HepG2 (cell line): ENCODE results near the gene SOCS1. TPM values are rescaled to one million over a fixed set of nuclear protein-coding genes. Genes with fewer than 3 reads are reported as not detected.
A peak's percentile ranks its signal among the peaks of the same experiment; 100 is the strongest.

Experiments
- ATAC-seq: fragments of 200-7000 bp; cut with Tn5 transposase; 3 replicates; pipeline ENCODE4 v1.9.1; 2020; ENCODE audit warnings: mild to moderate bottlenecking, moderate library complexity
- BruUV-seq: library from RNA; stranded (reverse); fragments of 400-500 nt; replicated peaks from 2 replicates; lab custom pipeline; 2021; lab: Mats Ljungman, UMichigan
- CTCF ChIA-PET: fragments of 300-600 bp; formaldehyde crosslinking; extraction: SDS; loops from one replicate; lab custom pipeline; 2021; ENCODE audit warnings: low total read pairs, inconsistent platforms, low intra/inter-chr PET ratio; lab: Yijun Ruan, JAX
- POLR2A ChIA-PET: fragments of 350-600 bp; sonication (Branson Sonifier 250); formaldehyde crosslinking; loops from one replicate; lab custom pipeline; 2020; ENCODE audit warnings: antibody characterized with exemption, inconsistent platforms; lab: Yijun Ruan, JAX
- DNase-seq: peaks from one replicate; pipeline ENCODE4 v3.0.0-alpha.2; 2015; ENCODE audit warnings: low spot score
- FAIRE-seq: peaks from 3 replicates; lab custom pipeline; 2011; peaks lifted over from hg19 to GRCh38; lab: Jason Lieb, UNC
- H2AFZ ChIP-seq: one replicate; pipeline ENCODE4 v1.6.1; 2011; ENCODE audit warnings: low read length, inconsistent platforms
- H3K27ac ChIP-seq: fragments of 300-600 bp; 3 replicates; pipeline ENCODE4 v1.8.0; 2011; ENCODE audit warnings: mixed run types, mild to moderate bottlenecking, mixed read lengths, low read length, inconsistent platforms; ENCODE audit not compliant: insufficient read depth; ENCODE audit errors: extremely low read length
- H3K27me3 ChIP-seq, 2 experiments: fragments of 200-600 bp in 1 of 2; 2 replicates in 1 of 2; 3 replicates in 1 of 2; pipeline versions ENCODE4 v1.6.0 to v1.8.0; 2011; ENCODE audit warnings: low read length in 2 of 2, mild to moderate bottlenecking in 2 of 2, moderate library complexity in 2 of 2, inconsistent platforms in 1 of 2; ENCODE audit not compliant: insufficient read depth in 2 of 2, control insufficient read depth in 1 of 2
- H3K36me3 ChIP-seq, 2 experiments: fragments of 200-600 bp in 1 of 2; replicated peaks in 1 of 2; 2 replicates in 1 of 2; 3 replicates in 1 of 2; pipeline versions ENCODE4 v1.5.1 to v1.8.0; 2011; ENCODE audit warnings: low read length in 2 of 2, inconsistent platforms in 1 of 2; ENCODE audit not compliant: insufficient read depth in 2 of 2, control insufficient read depth in 1 of 2
- H3K4me1 ChIP-seq: 2 replicates; pipeline ENCODE4 v1.5.1; 2012; ENCODE audit warnings: low read length, inconsistent platforms; ENCODE audit not compliant: insufficient read depth
- H3K4me2 ChIP-seq: 2 replicates; pipeline ENCODE4 v1.6.0; 2011; ENCODE audit warnings: low read depth, low read length, inconsistent platforms
- H3K4me3 ChIP-seq, 3 experiments: fragments of 200-600 bp in 1 of 3; sonication (generic), shearing (Covaris generic) in 1 of 3; replicated peaks in 1 of 3; 2 replicates each; pipeline ENCODE4 v1.5.1; 2011 to 2016; ENCODE audit warnings: low read length in 3 of 3, inconsistent platforms in 2 of 3, low read depth in 2 of 3, mild to moderate bottlenecking in 2 of 3, control low read depth in 1 of 3, mixed read lengths in 1 of 3; ENCODE audit not compliant: insufficient read depth in 1 of 3
- H3K79me2 ChIP-seq: one replicate; pipeline ENCODE4 v1.6.1; 2011; ENCODE audit warnings: low read length, inconsistent platforms; ENCODE audit not compliant: insufficient read depth
- H3K9ac ChIP-seq: 2 replicates; pipeline ENCODE4 v1.6.0; 2011; ENCODE audit warnings: mild to moderate bottlenecking, low read depth, low read length, inconsistent platforms; ENCODE audit not compliant: insufficient read depth
- H3K9me3 ChIP-seq: 2 replicates; pipeline ENCODE4 v1.5.1; 2012; ENCODE audit warnings: mild to moderate bottlenecking, low read length
- H4K20me1 ChIP-seq: 2 replicates; pipeline ENCODE4 v1.6.0; 2011; ENCODE audit warnings: inconsistent platforms, mild to moderate bottlenecking, low read length, moderate library complexity; ENCODE audit not compliant: insufficient read depth
- ADNP ChIP-seq: sonication (generic); formaldehyde crosslinking; IDR thresholded peaks from 2 replicates; pipeline ENCODE4 v1.4.0; 2020; ENCODE audit warnings: missing genetic modification reagents
- ARNTL ChIP-seq: sonication (generic); formaldehyde crosslinking; IDR thresholded peaks from 2 replicates; pipeline ENCODE4 v1.4.0; 2020; ENCODE audit warnings: mild to moderate bottlenecking, missing genetic modification reagents
- EED ChIP-seq: sonication (generic); formaldehyde crosslinking; IDR thresholded peaks from 2 replicates; pipeline ENCODE4 v1.5.0; 2020; ENCODE audit warnings: mild to moderate bottlenecking, missing genetic modification reagents
- FOXK1 ChIP-seq: sonication (generic); formaldehyde crosslinking; IDR thresholded peaks from 2 replicates; pipeline ENCODE4 v1.4.0; 2020; ENCODE audit warnings: low read depth, missing genetic modification reagents, borderline replicate concordance
- FUBP1 ChIP-seq: sonication (generic); formaldehyde crosslinking; IDR thresholded peaks from 2 replicates; pipeline ENCODE4 v1.5.1; 2020; ENCODE audit warnings: missing genetic modification reagents, mild to moderate bottlenecking, borderline replicate concordance
- PPARG ChIP-seq: conservative IDR thresholded peaks from 2 replicates; pipeline ENCODE4 v1.6.1; 2016; ENCODE audit warnings: missing biosample characterization, missing genetic modification reagents
- RBM22 ChIP-seq: fragments of 200-400 bp; formaldehyde crosslinking; optimal IDR thresholded peaks from 2 replicates; pipeline ENCODE3; 2017; ENCODE audit warnings: mild to moderate bottlenecking, low read length, moderate library complexity
- SOX13 ChIP-seq, 3 experiments: fragments of 450-650 bp in 1 of 3; sonication (generic) in 1 of 3; formaldehyde crosslinking in 1 of 3; IDR thresholded peaks in 2 of 3; conservative IDR thresholded peaks in 1 of 3; 2 replicates each; pipeline versions ENCODE4 v1.5.0 to v1.6.1; 2016 to 2020; ENCODE audit warnings: antibody characterized with exemption in 1 of 3, mild to moderate bottlenecking in 1 of 3, missing compliant biosample characterization in 1 of 3, missing genetic modification reagents in 1 of 3, moderate library complexity in 1 of 3
- SPEN ChIP-seq: sonication (generic); formaldehyde crosslinking; IDR thresholded peaks from 2 replicates; pipeline ENCODE4 v1.5.1; 2020; ENCODE audit warnings: low read depth, mild to moderate bottlenecking, missing genetic modification reagents
- ZBTB38 ChIP-seq: sonication (generic); formaldehyde crosslinking; IDR thresholded peaks from 2 replicates; pipeline ENCODE4 v1.5.1; 2020; ENCODE audit warnings: mild to moderate bottlenecking, missing genetic modification reagents
- ZMYM3 ChIP-seq: sonication (generic); formaldehyde crosslinking; IDR thresholded peaks from 2 replicates; pipeline ENCODE4 v1.5.1; 2020; ENCODE audit warnings: mild to moderate bottlenecking, missing genetic modification reagents
- ZNF232 ChIP-seq: sonication (generic); formaldehyde crosslinking; IDR thresholded peaks from 2 replicates; pipeline ENCODE4 v1.4.0; 2020; ENCODE audit warnings: missing genetic modification reagents, borderline replicate concordance
- ZNF747 ChIP-seq: sonication (generic); formaldehyde crosslinking; IDR thresholded peaks from 2 replicates; pipeline ENCODE4 v1.8.1; 2023; ENCODE audit warnings: missing genetic modification reagents, mild to moderate bottlenecking, borderline replicate concordance
- WGBS: methylation state at CpG from one replicate; pipeline ENCODE4 v1.1.6; 2017; ENCODE audit warnings: low lambda C conversion rate; 5-methylcytosine and 5-hydroxymethylcytosine counted together
- in situ Hi-C: cut with HindIII; loops from 2 replicates; pipeline ENCODE4 v1.10.0; 2017; ENCODE audit warnings: low pct_unique_long_range_greater_than_20kb; ENCODE audit not compliant: extremely low pct_ligation_motif_present
- intact Hi-C: fragments of 100-400 bp; cut with micrococcal nuclease; formaldehyde crosslinking; loops from one replicate; pipeline ENCODE4 v1.10.0; 2022; ENCODE audit not compliant: unreplicated experiment
- polyA plus RNA-seq, 8 experiments: library from polyadenylated mRNA; depleted of rRNA in 3 of 8; stranded (reverse) in 7 of 8; unstranded in 1 of 8; fragments of >200 nt; fragmentation: Illumina TruSeq in 4 of 8; extraction: Trizol in 4 of 8; gene quantifications; 2 replicates each; pipeline versions ENCODE4 v1.2.1 to v1.2.3, GENCODE V29; 2011 to 2016; ENCODE audit warnings: low read depth in 4 of 8, missing spikeins in 1 of 8, mixed read lengths in 1 of 8; ENCODE audit not compliant: insufficient read depth in 1 of 8
- total RNA-seq, 5 experiments: library from RNA; depleted of rRNA; stranded (reverse); fragments of >200 nt; fragmentation: Illumina TruSeq; extraction: Trizol; gene quantifications; 2 replicates each; pipeline ENCODE4 v1.2.3, GENCODE V29; 2016; ENCODE audit warnings: low read depth in 1 of 5
- TF ChIP-seq, protein P1 (sequence below): sonication (generic); formaldehyde crosslinking; IDR thresholded peaks from 2 replicates; pipeline ENCODE4 v1.5.0; 2020; ENCODE audit warnings: missing genetic modification reagents
- TF ChIP-seq, protein P2 (sequence below): sonication (generic); formaldehyde crosslinking; conservative IDR thresholded peaks from 2 replicates; pipeline ENCODE4 v1.8.0; 2022; ENCODE audit warnings: missing genetic modification reagents

Gene SOCS1
- total and polyA plus RNA-seq, 2 of the 13 experiments (the other 11 are each of a cell fraction or from before 2014, with no cell fraction given) = 5.3 to 6.3 TPM

DNA sequence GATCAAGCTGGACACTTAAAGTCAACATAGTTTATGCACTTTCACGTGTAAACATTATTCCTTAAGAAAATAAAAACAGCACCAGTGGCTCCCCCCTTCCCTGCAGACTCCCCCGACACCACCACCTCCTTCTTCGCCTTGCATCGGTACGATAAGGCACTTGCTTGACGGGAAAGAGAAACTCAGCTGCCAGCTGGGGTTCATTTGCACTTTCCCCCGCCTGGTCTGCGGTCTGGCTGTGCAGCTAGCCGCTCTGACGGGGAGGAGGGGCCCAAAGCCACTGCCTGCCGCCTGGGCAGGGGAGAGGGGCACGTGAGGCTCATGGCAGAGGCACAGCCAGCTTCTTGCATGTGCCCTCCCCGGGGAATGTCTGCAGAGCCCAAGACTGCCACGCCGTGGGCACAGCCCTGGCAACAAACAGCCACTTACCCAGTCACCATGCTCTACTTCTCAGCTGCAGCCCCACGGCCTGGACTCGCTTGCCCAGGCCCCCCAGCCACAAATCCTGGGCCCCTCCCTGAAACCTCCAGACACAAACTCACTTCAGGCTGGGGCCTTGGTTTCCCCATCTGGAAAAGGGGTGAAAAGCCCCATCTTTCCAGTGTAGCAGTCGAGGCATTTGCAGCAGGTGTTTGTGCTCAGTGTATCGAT, 41.6 kb upstream of the SOCS1 start (continued):
- no peak for TF ChIP-seq ADNP (CRISPR knock-in tag)
- peak; percentile 92 for TF ChIP-seq ZMYM3 (CRISPR knock-in tag)
- TF ChIP-seq, protein P1, sequence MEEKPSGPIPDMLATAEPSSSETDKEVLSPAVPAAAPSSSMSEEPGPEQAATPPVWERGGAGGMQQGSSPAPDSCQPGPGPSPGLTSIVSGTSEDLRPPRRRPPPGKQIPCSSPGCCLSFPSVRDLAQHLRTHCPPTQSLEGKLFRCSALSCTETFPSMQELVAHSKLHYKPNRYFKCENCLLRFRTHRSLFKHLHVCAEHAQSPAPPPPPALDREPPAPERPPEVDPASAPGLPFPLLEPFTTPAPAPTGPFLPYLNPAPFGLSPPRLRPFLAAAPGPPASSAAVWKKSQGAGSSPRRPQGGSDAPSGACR (CRISPR knock-in tag) = peak; percentile 88; the same call in 1 of the 2 replicates
- TF ChIP-seq ZBTB38 (CRISPR knock-in tag) = peak; percentile 99
- TF ChIP-seq ZNF232 (CRISPR knock-in tag) = 0 out of 2 replicates have a peak, but pooled peaks have one; percentile 67
- TF ChIP-seq FUBP1 (CRISPR knock-in tag) = peak; percentile 95; the same call in 1 of the 2 replicates

DNA sequence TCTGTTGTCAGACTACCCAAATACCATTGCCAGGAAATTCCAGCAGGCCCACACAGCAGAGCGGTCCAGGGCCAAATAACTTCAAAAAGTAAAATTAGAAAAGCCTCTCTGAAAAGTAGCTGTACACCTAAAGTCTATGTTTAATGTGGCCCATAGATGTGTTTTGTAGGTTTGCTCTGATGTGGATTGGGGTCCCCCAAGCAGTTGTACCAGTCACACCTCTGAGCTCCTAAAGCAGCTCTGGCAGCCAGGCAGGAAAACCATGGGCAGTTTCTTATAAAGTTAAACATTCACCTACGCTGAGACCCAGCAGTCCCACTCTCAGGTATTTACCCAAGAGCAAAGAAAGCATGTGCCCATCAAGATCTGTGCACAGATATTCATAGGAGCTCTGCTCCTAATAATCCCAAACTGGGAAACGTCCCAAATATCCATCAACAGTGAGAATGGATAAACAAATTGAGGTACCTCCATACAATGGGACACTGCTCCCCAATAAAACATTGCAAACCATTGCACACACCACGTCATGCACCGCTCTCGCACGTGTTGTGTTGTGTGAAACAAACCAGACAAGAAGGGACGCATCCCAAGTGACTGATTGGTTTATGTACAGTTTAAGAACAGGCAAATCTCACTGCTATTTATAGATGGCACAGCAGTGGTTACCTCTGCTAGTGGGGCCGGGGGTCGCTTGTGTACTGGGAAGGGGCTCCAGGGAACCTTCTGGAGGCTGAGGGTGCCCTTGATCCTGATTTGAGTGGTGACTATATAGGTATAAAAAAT, 40.9 kb upstream of the SOCS1 start:
- ATAC-seq (peak; percentile 80), FAIRE-seq (peak; percentile 87), DNase-seq (peak; percentile 87)
- H3K27ac ChIP-seq = peak overlapping the region; percentile 68
- H3K9me3 ChIP-seq = no peaks in the 10 kb centered on the region
- no TSS peak for BruUV-seq
- H3K79me2 ChIP-seq = no peaks in the 10 kb centered on the region
- ChIA-PET CTCF (interaction anchor here (0.9 kb wide), 1 partner anchor 60 kb away, joined by 3 read pairs; no protein-coding TSS in a partner anchor), POLR2A (interaction anchor here (0.6 to 6.2 kb wide), 26 partner anchors 9 to 162 kb away, joined by 3 to 167 read pairs (median 5); partner anchors contain the start of genes PRM1, PRM2, PRM3 and SOCS1)
- WGBS = 0% methylated on average over 9 of the region's 10 CpGs
- H4K20me1 ChIP-seq = no peaks in the 10 kb centered on the region
- no peaks in the 10 kb centered on the region for H3K36me3 ChIP-seq
- peak overlapping the region; percentile 15 to 67 (median 41) for H3K4me3 ChIP-seq
- intact Hi-C loops = loop anchor here (2.0 to 5.0 kb wide), 4 partner anchors 16 to 190 kb away; partner anchors contain the start of genes PRM1 and SOCS1
- H3K27me3 ChIP-seq = no peaks in the 10 kb centered on the region
- H3K9ac ChIP-seq = peak overlapping the region; percentile 48
- in situ Hi-C loops = no loop called here
- H2AFZ ChIP-seq = no peak overlapping the region
- peak overlapping the region; percentile 80 for H3K4me2 ChIP-seq
- H3K4me1 ChIP-seq = peaks cover 97% of the 10 kb centered on the region
- TF ChIP-seq EED (CRISPR knock-in tag) (no peak), PPARG (CRISPR knock-in tag) (peak; percentile 65), SPEN (CRISPR knock-in tag) (0 out of 2 replicates have a peak, but pooled peaks have one; percentile 1), ZNF747 (CRISPR knock-in tag) (0 out of 2 replicates have a peak, but pooled peaks have one; percentile 2), ARNTL (peak; percentile 80), RBM22 (no peak), FOXK1 (CRISPR knock-in tag) (0 out of 2 replicates have a peak, but pooled peaks have one; percentile 47), SOX13 (IDR thresholded peaks at IDR 0.05) (no peak), SOX13 (CRISPR knock-in tag; conservative IDR thresholded peaks at IDR 0.05 in 1 of 2, IDR thresholded peaks at IDR 0.05 in 1 of 2) (no peak; a peak in 2 of 4 replicates)
- TF ChIP-seq, protein P2, sequence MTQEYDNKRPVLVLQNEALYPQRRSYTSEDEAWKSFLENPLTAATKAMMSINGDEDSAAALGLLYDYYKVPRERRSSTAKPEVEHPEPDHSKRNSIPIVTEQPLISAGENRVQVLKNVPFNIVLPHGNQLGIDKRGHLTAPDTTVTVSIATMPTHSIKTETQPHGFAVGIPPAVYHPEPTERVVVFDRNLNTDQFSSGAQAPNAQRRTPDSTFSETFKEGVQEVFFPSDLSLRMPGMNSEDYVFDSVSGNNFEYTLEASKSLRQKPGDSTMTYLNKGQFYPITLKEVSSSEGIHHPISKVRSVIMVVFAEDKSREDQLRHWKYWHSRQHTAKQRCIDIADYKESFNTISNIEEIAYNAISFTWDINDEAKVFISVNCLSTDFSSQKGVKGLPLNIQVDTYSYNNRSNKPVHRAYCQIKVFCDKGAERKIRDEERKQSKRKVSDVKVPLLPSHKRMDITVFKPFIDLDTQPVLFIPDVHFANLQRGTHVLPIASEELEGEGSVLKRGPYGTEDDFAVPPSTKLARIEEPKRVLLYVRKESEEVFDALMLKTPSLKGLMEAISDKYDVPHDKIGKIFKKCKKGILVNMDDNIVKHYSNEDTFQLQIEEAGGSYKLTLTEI (CRISPR knock-in tag) = no peak
